ENCODE data around the gene ZNF195.
A peak's percentile ranks its signal among the peaks of the same experiment; 100 is the strongest.
"Not testable (repeated sequence)": the region's sequence is repeated elsewhere in the genome, so short reads cannot be mapped to it uniquely, and the experiment has no call there.

The ZNF195 gene

GRCh38 chr11:3356858-3357257 is 22.1 kb downstream of the ZNF195 start:
- no peak for DNase-seq (ENCODE audit: low spot score)
- no peak for FAIRE-seq

- DNase-seq (ENCODE audit: low spot score) = no peak
- FAIRE-seq = no peak
These were observed 25.9 kb downstream of the ZNF195 start for GRCh38 chr11:3353066-3353465.

- FAIRE-seq (no peak), DNase-seq (ENCODE audit: low spot score) (no peak)
These were observed 31.8 kb downstream of the ZNF195 start for GRCh38 chr11:3347127-3347526.

GRCh38 chr11:3346587-3346986 is 32.4 kb downstream of the ZNF195 start:
- no peak for FAIRE-seq
- no peak for DNase-seq (ENCODE audit: low spot score)

GRCh38 chr11:3345736-3346135 is 33.2 kb downstream of the ZNF195 start:
- DNase-seq (ENCODE audit: low spot score) = no peak
- FAIRE-seq = no peak

- no peak for FAIRE-seq
- DNase-seq (ENCODE audit: low spot score) = no peak
These were observed 34.4 kb downstream of the ZNF195 start for GRCh38 chr11:3344327-3345174.

GRCh38 chr11:3342709-3343108 is 36.2 kb downstream of the ZNF195 start:
- DNase-seq (ENCODE audit: low spot score) = no peak
- FAIRE-seq = no peak

- FAIRE-seq (no peak), DNase-seq (ENCODE audit: low spot score) (no peak)
These were observed 37.6 kb downstream of the ZNF195 start for GRCh38 chr11:3341298-3341697.

GRCh38 chr11:3340025-3340424 is 38.9 kb downstream of the ZNF195 start:
- DNase-seq (ENCODE audit: low spot score) = peak; percentile 43
- no peak for FAIRE-seq

GRCh38 chr11:3339340-3339624 is 39.7 kb downstream of the ZNF195 start:
- FAIRE-seq (no peak), DNase-seq (ENCODE audit: low spot score) (no peak)

GRCh38 chr11:3338569-3339339 is 40.2 kb downstream of the ZNF195 start:
- DNase-seq (ENCODE audit: low spot score) (no peak), FAIRE-seq (no peak)

GRCh38 chr11:3336420-3336819 is 42.5 kb downstream of the ZNF195 start:
- not testable (repeated sequence) for DNase-seq (ENCODE audit: low spot score); FAIRE-seq

GRCh38 chr11:3333157-3333556 is 45.8 kb downstream of the ZNF195 start:
- not testable (repeated sequence) for DNase-seq (ENCODE audit: low spot score); FAIRE-seq

GRCh38 chr11:3331078-3331477 is 47.9 kb downstream of the ZNF195 start:
- peak; percentile 48 for FAIRE-seq

GRCh38 chr11:3330064-3330463 is 48.9 kb downstream of the ZNF195 start:
- DNase-seq (ENCODE audit: low spot score); FAIRE-seq: not testable (repeated sequence)

More at GRCh38 chr11:3331078-3331477, 47.9 kb downstream of the ZNF195 start:
- not testable (repeated sequence) for DNase-seq (ENCODE audit: low spot score)

GRCh38 chr11:3328503-3328902 is 50.4 kb downstream of the ZNF195 start:
- not testable (repeated sequence) for DNase-seq (ENCODE audit: low spot score); FAIRE-seq

GRCh38 chr11:3326450-3326849 is 52.5 kb downstream of the ZNF195 start:
- FAIRE-seq; DNase-seq (ENCODE audit: low spot score): not testable (repeated sequence)

GRCh38 chr11:3324724-3325123 is 54.2 kb downstream of the ZNF195 start:
- DNase-seq (ENCODE audit: low spot score); FAIRE-seq: not testable (repeated sequence)
